HG03175 (cell line): ENCODE results near the gene SMYD1.

ENCODE experiments used
- ATAC-seq: cut with Tn5 transposase; IDR thresholded peaks from one replicate; pipeline ENCODE4 v1.9.1; 2021; ENCODE audit warnings: mild to moderate bottlenecking, moderate library complexity; ENCODE audit not compliant: unreplicated experiment

The SMYD1 gene

GRCh38 chr2:88139804-88140203 is 72.2 kb downstream of the SMYD1 start:
- ATAC-seq: no peak

GRCh38 chr2:88141952-88142351 is 74.3 kb downstream of the SMYD1 start:
- no peak for ATAC-seq

GRCh38 chr2:88144271-88144670 is 76.6 kb downstream of the SMYD1 start:
- ATAC-seq: no peak

- ATAC-seq: no peak
Observed at GRCh38 chr2:88144914-88145497, 77.4 kb downstream of the SMYD1 start.

GRCh38 chr2:88146590-88146989 is 79.0 kb downstream of the SMYD1 start:
- no peak for ATAC-seq

GRCh38 chr2:88147145-88147544 is 79.5 kb downstream of the SMYD1 start:
- ATAC-seq: no peak

- ATAC-seq: no peak
Observed at GRCh38 chr2:88148929-88149438, 81.4 kb downstream of the SMYD1 start.

- no peak for ATAC-seq
Observed at GRCh38 chr2:88159481-88159880, 91.9 kb downstream of the SMYD1 start.

- peak; percentile 67 for ATAC-seq
Observed at GRCh38 chr2:88159955-88160415, 92.4 kb downstream of the SMYD1 start.

GRCh38 chr2:88160517-88160916 is 92.9 kb downstream of the SMYD1 start:
- no peak for ATAC-seq

- ATAC-seq: no peak
Observed at GRCh38 chr2:88161446-88162244, 94.0 kb downstream of the SMYD1 start.
